Lower leg skin (tissue), 3 donors: ENCODE measurements around the gene TSPAN16.

ENCODE experiments used
- CTCF ChIP-seq, 3 donors: fragments of 450-650 bp; IDR thresholded peaks; one replicate each; pipeline ENCODE4 v1.5.1; 2016; ENCODE audit warnings: antibody characterized with exemption in 3 of 3, mild to moderate bottlenecking in 3 of 3, moderate library complexity in 2 of 3
- POLR2A ChIP-seq, 2 donors: fragments of 450-650 bp; IDR thresholded peaks; one replicate each; pipeline ENCODE4 v1.6.1; 2016 to 2017; ENCODE audit warnings: antibody characterized with exemption in 2 of 2, mild to moderate bottlenecking in 1 of 2, moderate library complexity in 1 of 2

- TF ChIP-seq CTCF (IDR thresholded peaks at IDR 0.05) (no peak), POLR2A (IDR thresholded peaks at IDR 0.05) (no peak)
Measured at GRCh38 chr19:11359421-11359820, 63.5 kb downstream of the TSPAN16 start.
